Uterus (tissue), 2 donors: ENCODE measurements around the gene HOXC13.

Experiments used
- POLR2A ChIP-seq, 2 donors: fragments of 450-650 bp; IDR thresholded peaks; one replicate each; pipeline ENCODE4 v1.6.1; 2016; ENCODE audit warnings: antibody characterized with exemption in 2 of 2, mild to moderate bottlenecking in 1 of 2, moderate library complexity in 1 of 2
- TF ChIP-seq, protein P1 (sequence below), 4 experiments: fragments of 200-600 bp in 2 of 4; fragments of 450-650 bp in 2 of 4; sonication (generic) in 2 of 4; IDR thresholded peaks; one replicate each; pipeline ENCODE4 v1.5.1; 2016 to 2019; ENCODE audit warnings: antibody characterized with exemption in 4 of 4, mild to moderate bottlenecking in 2 of 4, moderate library complexity in 1 of 4

GRCh38 chr12:53966385-53967133 is 27.9 kb downstream of the HOXC13 start:
- no peak for TF ChIP-seq POLR2A (IDR thresholded peaks at IDR 0.05)
- TF ChIP-seq, protein P1, sequence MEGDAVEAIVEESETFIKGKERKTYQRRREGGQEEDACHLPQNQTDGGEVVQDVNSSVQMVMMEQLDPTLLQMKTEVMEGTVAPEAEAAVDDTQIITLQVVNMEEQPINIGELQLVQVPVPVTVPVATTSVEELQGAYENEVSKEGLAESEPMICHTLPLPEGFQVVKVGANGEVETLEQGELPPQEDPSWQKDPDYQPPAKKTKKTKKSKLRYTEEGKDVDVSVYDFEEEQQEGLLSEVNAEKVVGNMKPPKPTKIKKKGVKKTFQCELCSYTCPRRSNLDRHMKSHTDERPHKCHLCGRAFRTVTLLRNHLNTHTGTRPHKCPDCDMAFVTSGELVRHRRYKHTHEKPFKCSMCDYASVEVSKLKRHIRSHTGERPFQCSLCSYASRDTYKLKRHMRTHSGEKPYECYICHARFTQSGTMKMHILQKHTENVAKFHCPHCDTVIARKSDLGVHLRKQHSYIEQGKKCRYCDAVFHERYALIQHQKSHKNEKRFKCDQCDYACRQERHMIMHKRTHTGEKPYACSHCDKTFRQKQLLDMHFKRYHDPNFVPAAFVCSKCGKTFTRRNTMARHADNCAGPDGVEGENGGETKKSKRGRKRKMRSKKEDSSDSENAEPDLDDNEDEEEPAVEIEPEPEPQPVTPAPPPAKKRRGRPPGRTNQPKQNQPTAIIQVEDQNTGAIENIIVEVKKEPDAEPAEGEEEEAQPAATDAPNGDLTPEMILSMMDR (IDR thresholded peaks at IDR 0.05): no peak
